ENCODE measurements around the gene DVL1.

Gene DVL1

DNA sequence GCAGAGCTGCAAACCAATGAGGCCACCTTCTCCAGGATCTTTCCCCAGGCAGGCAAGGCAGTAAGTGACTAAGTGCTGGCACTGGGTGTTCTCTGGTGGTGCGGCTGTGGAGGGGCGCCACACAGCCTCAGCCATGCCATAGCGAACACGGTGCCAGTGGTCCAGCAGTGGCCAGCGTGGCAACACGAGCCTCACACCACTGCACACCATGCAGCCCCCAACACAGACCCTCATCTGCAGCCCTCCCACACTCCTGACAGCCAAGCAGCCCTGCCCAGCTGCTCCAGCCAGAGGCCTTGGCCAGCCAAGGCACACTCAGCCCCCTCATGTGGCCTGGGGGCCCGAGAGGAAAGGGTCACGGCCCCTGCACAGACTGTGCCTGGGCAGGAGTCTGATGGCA lies 27.7 kb downstream of the DVL1 start:
- TF ChIP-seq, protein P1, sequence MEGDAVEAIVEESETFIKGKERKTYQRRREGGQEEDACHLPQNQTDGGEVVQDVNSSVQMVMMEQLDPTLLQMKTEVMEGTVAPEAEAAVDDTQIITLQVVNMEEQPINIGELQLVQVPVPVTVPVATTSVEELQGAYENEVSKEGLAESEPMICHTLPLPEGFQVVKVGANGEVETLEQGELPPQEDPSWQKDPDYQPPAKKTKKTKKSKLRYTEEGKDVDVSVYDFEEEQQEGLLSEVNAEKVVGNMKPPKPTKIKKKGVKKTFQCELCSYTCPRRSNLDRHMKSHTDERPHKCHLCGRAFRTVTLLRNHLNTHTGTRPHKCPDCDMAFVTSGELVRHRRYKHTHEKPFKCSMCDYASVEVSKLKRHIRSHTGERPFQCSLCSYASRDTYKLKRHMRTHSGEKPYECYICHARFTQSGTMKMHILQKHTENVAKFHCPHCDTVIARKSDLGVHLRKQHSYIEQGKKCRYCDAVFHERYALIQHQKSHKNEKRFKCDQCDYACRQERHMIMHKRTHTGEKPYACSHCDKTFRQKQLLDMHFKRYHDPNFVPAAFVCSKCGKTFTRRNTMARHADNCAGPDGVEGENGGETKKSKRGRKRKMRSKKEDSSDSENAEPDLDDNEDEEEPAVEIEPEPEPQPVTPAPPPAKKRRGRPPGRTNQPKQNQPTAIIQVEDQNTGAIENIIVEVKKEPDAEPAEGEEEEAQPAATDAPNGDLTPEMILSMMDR (IDR thresholded peaks at IDR 0.05; ENCODE audit: low read depth, low read length) = no peak
- TF ChIP-seq EZH2phosphoT487 (IDR thresholded peaks at IDR 0.05; ENCODE audit: low read depth) = no peak
- H3K4me3 ChIP-seq (ENCODE audit: low read length) = no peak overlapping the region
- peaks cover 15% of the 10 kb centered on the region for H3K4me1 ChIP-seq (ENCODE audit: low read length)
- no peaks in the 10 kb centered on the region for H3K9me3 ChIP-seq (ENCODE audit: insufficient read depth, low read length)
- no peak overlapping the region for H3K27ac ChIP-seq (ENCODE audit: low read length)
- H2AFZ ChIP-seq (ENCODE audit: low read depth, low read length) = no peak overlapping the region
- no peak overlapping the region for H3K9ac ChIP-seq (ENCODE audit: low read length)
- H3K4me2 ChIP-seq (ENCODE audit: low read length) = no peak overlapping the region
- H4K20me1 ChIP-seq (ENCODE audit: insufficient read depth, low read length) = peaks cover 30% of the 10 kb centered on the region
- no peaks in the 10 kb centered on the region for H3K27me3 ChIP-seq (ENCODE audit: low read depth, low read length)
- H3K79me2 ChIP-seq (ENCODE audit: low read length) = peaks cover 69% of the 10 kb centered on the region
- peaks cover 12% of the 10 kb centered on the region for H3K36me3 ChIP-seq (replicated peaks; ENCODE audit: low read depth, low read length)

DNA sequence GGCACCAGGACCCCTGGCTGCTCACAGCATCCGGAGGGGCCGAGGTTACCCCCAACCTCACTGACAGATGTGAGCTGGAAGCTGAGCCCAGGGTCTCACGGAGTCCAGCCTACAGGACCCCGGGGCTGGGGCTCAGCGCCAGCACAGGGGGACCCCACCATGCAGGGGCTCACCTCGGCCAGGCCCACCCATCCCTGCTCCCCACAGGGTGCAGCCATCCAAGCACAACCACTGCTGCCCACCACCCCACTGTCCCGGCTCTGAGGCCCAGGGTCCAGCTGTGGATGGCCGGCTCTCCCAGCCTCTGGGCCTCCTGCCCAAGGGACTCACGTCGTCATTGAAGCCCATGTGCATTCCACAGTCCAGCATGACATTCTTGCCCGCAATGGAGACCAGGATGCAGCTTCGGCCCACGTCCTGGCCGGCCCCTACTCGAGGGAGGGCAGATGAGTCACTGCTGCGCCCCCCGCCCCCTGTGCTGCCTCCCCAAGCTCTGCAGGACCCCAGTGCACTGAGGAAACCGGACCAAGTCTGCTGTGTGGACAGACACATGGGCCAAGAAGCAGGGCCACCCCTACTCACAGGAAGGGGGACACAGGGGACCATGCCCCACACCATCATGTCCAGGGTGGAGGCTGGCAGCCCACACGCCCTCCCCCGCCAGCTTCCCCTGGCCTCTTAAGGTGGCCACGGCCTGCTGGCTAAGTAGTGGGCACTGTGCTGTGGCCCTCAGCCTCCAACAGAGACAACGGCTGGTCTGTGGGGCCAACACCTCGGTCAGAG lies 28.4 kb downstream of the DVL1 start:
- H3K4me3 ChIP-seq (ENCODE audit: low read length) = no peak overlapping the region
- TF ChIP-seq EZH2phosphoT487 (IDR thresholded peaks at IDR 0.05; ENCODE audit: low read depth) = no peak
- TF ChIP-seq, protein P1 (IDR thresholded peaks at IDR 0.05; ENCODE audit: low read depth, low read length) = no peak
- no peak overlapping the region for H3K9ac ChIP-seq (ENCODE audit: low read length)
- H4K20me1 ChIP-seq (ENCODE audit: insufficient read depth, low read length) = peaks cover 27% of the 10 kb centered on the region
- H2AFZ ChIP-seq (ENCODE audit: low read depth, low read length) = no peak overlapping the region
- no peaks in the 10 kb centered on the region for H3K9me3 ChIP-seq (ENCODE audit: insufficient read depth, low read length)
- no peaks in the 10 kb centered on the region for H3K27me3 ChIP-seq (ENCODE audit: low read depth, low read length)
- H3K36me3 ChIP-seq (replicated peaks; ENCODE audit: low read depth, low read length) = peaks cover 12% of the 10 kb centered on the region
- H3K4me2 ChIP-seq (ENCODE audit: low read length) = no peak overlapping the region
- H3K79me2 ChIP-seq (ENCODE audit: low read length) = peaks cover 67% of the 10 kb centered on the region
- H3K4me1 ChIP-seq (ENCODE audit: low read length) = peaks cover 13% of the 10 kb centered on the region
- no peak overlapping the region for H3K27ac ChIP-seq (ENCODE audit: low read length)

DNA sequence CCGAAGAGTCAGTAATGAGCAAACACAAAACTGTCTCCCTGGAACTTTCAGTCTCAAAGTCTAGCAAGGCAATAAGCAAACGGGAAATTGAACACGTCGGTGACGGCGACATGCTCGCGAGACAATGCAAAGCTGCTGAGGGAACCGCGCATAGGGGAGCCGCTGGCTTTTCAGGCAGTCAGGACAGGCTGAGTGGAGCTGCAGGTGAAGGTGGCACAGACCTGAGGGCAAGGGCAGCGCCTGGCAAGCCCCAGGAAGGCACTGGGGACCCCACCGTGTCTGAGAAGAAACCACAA lies 29.6 kb downstream of the DVL1 start:
- Histone ChIP-seq H4K20me1 (ENCODE audit: insufficient read depth, low read length) (peaks cover 27% of the 10 kb centered on the region), H3K4me3 (ENCODE audit: low read length) (no peak overlapping the region), H3K27ac (ENCODE audit: low read length) (no peak overlapping the region), H3K27me3 (ENCODE audit: low read depth, low read length) (no peaks in the 10 kb centered on the region), H3K4me2 (ENCODE audit: low read length) (no peak overlapping the region), H3K9me3 (ENCODE audit: insufficient read depth, low read length) (no peaks in the 10 kb centered on the region), H3K4me1 (ENCODE audit: low read length) (peaks cover 7% of the 10 kb centered on the region), H2AFZ (ENCODE audit: low read depth, low read length) (no peak overlapping the region), H3K79me2 (ENCODE audit: low read length) (peaks cover 56% of the 10 kb centered on the region), H3K36me3 (replicated peaks; ENCODE audit: low read depth, low read length) (peaks cover 15% of the 10 kb centered on the region), H3K9ac (ENCODE audit: low read length) (no peak overlapping the region)
- TF ChIP-seq EZH2phosphoT487 (IDR thresholded peaks at IDR 0.05; ENCODE audit: low read depth) = no peak
- TF ChIP-seq, protein P1 (IDR thresholded peaks at IDR 0.05; ENCODE audit: low read depth, low read length) = no peak

DNA sequence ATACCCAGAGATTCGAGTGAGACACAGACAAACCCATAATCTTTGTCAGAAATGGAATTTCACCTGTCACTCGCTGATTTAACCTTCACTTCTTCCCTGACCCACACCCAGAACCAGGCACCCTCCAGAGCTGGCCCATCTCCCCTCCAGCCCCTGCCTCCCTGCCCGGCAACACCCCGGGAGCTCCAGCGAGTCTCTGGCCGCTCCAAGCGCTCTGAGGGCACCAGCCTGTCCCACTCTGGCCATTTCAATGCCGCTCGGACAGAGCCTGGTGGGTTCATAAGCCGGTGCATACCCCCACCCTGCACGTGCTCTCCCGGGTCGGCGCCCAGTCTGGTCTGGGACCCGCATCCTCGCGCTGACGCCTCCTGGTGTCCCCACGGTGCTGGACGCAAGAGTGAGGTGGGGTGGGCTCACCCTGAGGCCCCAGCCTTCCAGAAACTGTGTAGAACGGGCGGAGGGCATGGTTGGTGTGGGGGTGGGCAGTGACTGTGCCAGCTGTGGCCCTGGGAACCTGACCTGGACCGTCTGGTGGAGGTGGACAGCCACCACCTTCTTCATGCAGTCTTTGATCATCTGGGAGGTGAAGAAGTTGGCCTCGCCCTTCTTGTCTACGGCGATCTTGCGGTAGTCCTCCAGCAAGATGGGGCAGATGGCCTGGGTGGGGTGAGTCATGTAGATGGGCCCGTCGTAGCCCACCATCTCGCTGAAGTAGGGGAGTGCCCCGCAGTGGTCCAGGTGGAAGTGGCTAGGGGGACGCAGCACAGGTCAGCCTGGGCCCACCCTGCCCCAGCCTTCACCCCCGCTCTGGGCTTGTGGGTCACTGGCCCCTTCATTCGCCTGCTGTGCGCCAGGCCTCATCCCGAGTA lies 30.2 kb downstream of the DVL1 start:
- TF ChIP-seq, protein P1 (IDR thresholded peaks at IDR 0.05; ENCODE audit: low read depth, low read length) = no peak
- TF ChIP-seq EZH2phosphoT487 (IDR thresholded peaks at IDR 0.05; ENCODE audit: low read depth) = no peak
- Histone ChIP-seq H2AFZ (ENCODE audit: low read depth, low read length) (no peak overlapping the region), H3K4me2 (ENCODE audit: low read length) (no peak overlapping the region), H3K27me3 (ENCODE audit: low read depth, low read length) (no peaks in the 10 kb centered on the region), H3K36me3 (replicated peaks; ENCODE audit: low read depth, low read length) (peaks cover 18% of the 10 kb centered on the region), H3K27ac (ENCODE audit: low read length) (no peak overlapping the region), H3K4me1 (ENCODE audit: low read length) (peaks cover 7% of the 10 kb centered on the region), H4K20me1 (ENCODE audit: insufficient read depth, low read length) (peaks cover 27% of the 10 kb centered on the region), H3K79me2 (ENCODE audit: low read length) (peaks cover 51% of the 10 kb centered on the region), H3K9me3 (ENCODE audit: insufficient read depth, low read length) (no peaks in the 10 kb centered on the region), H3K4me3 (ENCODE audit: low read length) (no peak overlapping the region), H3K9ac (ENCODE audit: low read length) (no peak overlapping the region)

Data from OCI-LY3 (cell line).